Neuronal stem cell (in vitro differentiated cells): ENCODE data around the gene HLA-C.
"Not testable (repeated sequence)": the region's sequence is repeated elsewhere in the genome, so short reads cannot be mapped to it uniquely, and the experiment has no call there.

ENCODE experiments used
- DNase-seq: peaks from one replicate; pipeline ENCODE4 v3.0.0-alpha.2; 2013; ENCODE audit warnings: low spot score
- H2AFZ ChIP-seq: one replicate; pipeline ENCODE4 v1.6.1; 2013; ENCODE audit warnings: mild to moderate bottlenecking, low read length, inconsistent platforms
- H2AK5ac ChIP-seq: 2 replicates; pipeline ENCODE4 v1.6.1; 2013; ENCODE audit warnings: low read depth, mild to moderate bottlenecking, inconsistent platforms, low read length, moderate library complexity, mixed read lengths
- H2BK120ac ChIP-seq: 2 replicates; pipeline ENCODE4 v1.6.1; 2013; ENCODE audit warnings: low read depth, mild to moderate bottlenecking, inconsistent platforms, low read length, moderate library complexity, mixed read lengths
- H2BK12ac ChIP-seq: one replicate; pipeline ENCODE4 v1.6.1; 2013; ENCODE audit warnings: low read length, inconsistent platforms
- H2BK15ac ChIP-seq: 2 replicates; pipeline ENCODE4 v1.6.1; 2013; ENCODE audit warnings: mild to moderate bottlenecking, low read length, inconsistent platforms, mixed read lengths
- H2BK5ac ChIP-seq: one replicate; pipeline ENCODE4 v1.6.1; 2013; ENCODE audit warnings: inconsistent platforms, mild to moderate bottlenecking, low read length, moderate library complexity
- H3K14ac ChIP-seq: one replicate; pipeline ENCODE4 v1.6.1; 2013; ENCODE audit warnings: low read length, inconsistent platforms
- H3K18ac ChIP-seq: 2 replicates; pipeline ENCODE4 v1.6.1; 2013; ENCODE audit warnings: low read length, inconsistent platforms
- H3K23ac ChIP-seq: 2 replicates; pipeline ENCODE4 v1.6.1; 2013; ENCODE audit warnings: low read depth, mild to moderate bottlenecking, mixed read lengths, low read length, inconsistent platforms; ENCODE audit not compliant: poor library complexity
- H3K27ac ChIP-seq: replicated peaks from 3 replicates; pipeline ENCODE4 v1.5.1; 2013; ENCODE audit warnings: low read length, inconsistent platforms
- H3K27me3 ChIP-seq, 3 experiments: 2 replicates each; pipeline ENCODE4 v1.6.1; 2013; ENCODE audit warnings: low read length in 3 of 3, mild to moderate bottlenecking in 2 of 3, inconsistent platforms in 1 of 3, low read depth in 1 of 3, mixed read lengths in 1 of 3, moderate library complexity in 1 of 3; ENCODE audit not compliant: control insufficient read depth in 3 of 3, insufficient read depth in 3 of 3
- H3K36me3 ChIP-seq, 2 donors: replicated peaks in 1 of 2; 2 replicates each; pipeline ENCODE4 v1.6.1; 2013; ENCODE audit warnings: low read length in 2 of 2; ENCODE audit not compliant: control insufficient read depth in 2 of 2, insufficient read depth in 2 of 2
- H3K4ac ChIP-seq: 2 replicates; pipeline ENCODE4 v1.6.1; 2013; ENCODE audit warnings: inconsistent platforms, mild to moderate bottlenecking, low read length, moderate library complexity
- H3K4me1 ChIP-seq, 2 donors: 1 replicate in 1 of 2; 2 replicates in 1 of 2; pipeline ENCODE4 v1.6.1; 2013; ENCODE audit warnings: low read length in 2 of 2, low read depth in 1 of 2; ENCODE audit not compliant: control insufficient read depth in 2 of 2, insufficient read depth in 1 of 2
- H3K4me2 ChIP-seq: one replicate; pipeline ENCODE4 v1.6.1; 2013; ENCODE audit warnings: mild to moderate bottlenecking, low read length, inconsistent platforms; ENCODE audit not compliant: insufficient read depth, poor library complexity, severe bottlenecking
- H3K4me3 ChIP-seq, 2 donors: 2 replicates each; pipeline ENCODE4 v1.5.1; 2013; ENCODE audit warnings: low read length in 2 of 2, mild to moderate bottlenecking in 2 of 2, inconsistent platforms in 1 of 2, moderate library complexity in 1 of 2
- H3K79me1 ChIP-seq: one replicate; pipeline ENCODE4 v1.6.1; 2013; ENCODE audit warnings: low read depth, mild to moderate bottlenecking, inconsistent platforms, low read length, moderate library complexity
- H3K9ac ChIP-seq: one replicate; pipeline ENCODE4 v1.6.1; 2013; ENCODE audit warnings: mild to moderate bottlenecking, low read depth, low read length, inconsistent platforms; ENCODE audit not compliant: poor library complexity
- H3K9me3 ChIP-seq, 2 donors: replicated peaks in 1 of 2; 2 replicates each; pipeline versions ENCODE3 to v1.6.1; 2013; ENCODE audit warnings: low read length in 2 of 2, mild to moderate bottlenecking in 2 of 2, inconsistent platforms in 1 of 2, low read depth in 1 of 2, mixed read lengths in 1 of 2, moderate library complexity in 1 of 2; ENCODE audit not compliant: control insufficient read depth in 2 of 2, insufficient read depth in 1 of 2
- H4K8ac ChIP-seq: one replicate; pipeline ENCODE4 v1.6.1; 2013; ENCODE audit warnings: low read depth, mild to moderate bottlenecking, inconsistent platforms, low read length, moderate library complexity
- H4K91ac ChIP-seq: one replicate; pipeline ENCODE4 v1.6.1; 2013; ENCODE audit warnings: low read length, low read depth, mild to moderate bottlenecking, inconsistent platforms; ENCODE audit not compliant: poor library complexity
- WGBS, 2 donors: extraction: QIAGEN DNeasy Blood & Tissue Kit; methylation state at CpG; one replicate each; pipeline ENCODE4 v1.1.7; 2013; ENCODE audit warnings: missing lambda C conversion rate in 2 of 2, mixed read lengths in 1 of 2; ENCODE audit not compliant: insufficient read length in 2 of 2, insufficient replicate concordance in 1 of 2; ENCODE audit errors: extremely low coverage in 2 of 2; 5-methylcytosine and 5-hydroxymethylcytosine counted together

Gene HLA-C

DNA sequence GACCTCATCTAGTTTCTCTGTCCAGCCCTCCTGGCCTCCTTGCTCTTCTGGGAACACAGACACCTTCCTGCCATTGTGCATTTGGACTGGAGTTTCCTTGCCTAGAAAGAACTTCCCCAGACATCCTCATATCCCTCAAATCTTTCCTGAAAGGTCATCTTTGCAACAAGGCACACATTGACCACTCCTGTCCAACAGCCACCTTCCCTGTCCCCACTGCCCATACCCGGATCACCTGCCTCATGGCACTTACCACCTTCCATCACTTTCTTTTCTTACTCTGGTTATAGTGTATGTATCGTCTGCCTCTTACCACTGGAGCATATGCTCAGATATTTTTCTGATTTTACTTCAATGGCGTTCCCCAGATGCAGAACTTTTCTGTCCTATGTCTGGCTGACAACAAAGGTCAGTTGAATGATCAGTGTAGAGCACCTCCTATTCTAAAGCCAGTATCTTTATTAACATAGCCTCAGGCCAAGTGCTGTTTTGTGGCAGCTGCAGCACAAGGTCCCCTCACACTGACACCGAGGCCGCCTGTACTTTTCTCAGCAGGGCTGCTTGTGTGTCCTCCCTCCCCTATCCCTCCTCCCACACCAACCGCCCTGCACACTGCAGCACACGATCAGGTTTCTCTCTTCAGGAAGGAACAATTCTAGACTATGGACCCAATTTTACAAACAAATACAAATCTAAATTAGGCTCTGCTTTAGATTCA is 4.1 kb downstream of the HLA-C start:
- Histone ChIP-seq H3K79me1 (peaks cover 4% of the 10 kb centered on the region), H2BK120ac (no peak overlapping the region), H3K9ac (no peak overlapping the region), H2BK12ac (no peak overlapping the region), H4K91ac (no peak overlapping the region), H3K9me3 (no peaks in the 10 kb centered on the region), H3K4me2 (no peak overlapping the region), H4K8ac (no peak overlapping the region), H2AFZ (no peak overlapping the region), H2AK5ac (no peak overlapping the region), H3K4ac (no peak overlapping the region), H3K36me3 (no peaks in the 10 kb centered on the region), H3K14ac (no peak overlapping the region), H3K18ac (no peak overlapping the region), H3K27ac (no peak overlapping the region), H2BK5ac (no peak overlapping the region), H3K23ac (no peak overlapping the region), H3K4me3 (no peak overlapping the region), H2BK15ac (no peak overlapping the region), H3K27me3 (peaks cover 0 to 12% (median 8%) of the 10 kb centered on the region in 3 experiments), H3K4me1 (peaks cover 0 to 4% of the 10 kb centered on the region in 2 donors)
- no CpG with 5 or more reads among the region's 7 CpGs for WGBS, 2 donors
- no peak for DNase-seq

DNA sequence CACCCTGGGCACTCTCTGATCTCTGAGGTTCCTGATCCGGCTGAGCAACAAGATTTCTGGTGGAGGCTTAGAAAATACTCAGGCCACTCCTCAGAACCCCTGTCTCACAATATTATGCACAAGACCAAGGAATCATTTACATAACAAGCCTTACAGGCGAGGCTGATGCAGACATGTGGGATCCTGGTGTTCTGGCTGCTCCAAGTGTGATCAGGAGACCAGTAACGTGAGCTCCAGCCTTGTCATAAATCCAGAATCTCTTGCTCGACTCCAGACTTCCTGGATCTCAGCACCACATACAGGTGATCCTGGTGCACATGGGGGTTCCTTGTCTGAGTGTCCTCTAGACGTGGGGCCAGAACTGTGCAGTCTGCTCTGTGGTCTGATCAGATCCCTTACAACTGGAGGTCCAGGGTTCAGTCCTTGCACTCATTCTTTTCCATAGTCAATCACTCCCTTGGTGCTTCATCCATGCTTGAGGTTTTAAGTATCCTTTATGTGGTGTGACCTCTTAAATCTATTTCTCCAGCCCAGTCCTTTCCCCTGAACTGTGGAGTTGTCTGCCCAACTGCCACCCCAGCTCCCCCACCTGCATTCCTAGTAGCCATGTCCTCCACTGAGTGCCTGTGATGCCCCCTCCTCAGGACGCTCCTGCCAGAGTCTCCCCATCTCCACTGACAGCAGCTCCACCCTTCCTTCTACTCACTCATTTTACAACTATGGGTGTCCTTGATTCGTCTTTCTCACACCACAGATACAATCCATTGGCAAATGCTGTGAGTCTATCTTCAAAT is 5.1 kb downstream of the HLA-C start:
- no peak overlapping the region for H3K4me2 ChIP-seq
- no peaks in the 10 kb centered on the region for H3K9me3 ChIP-seq
- no peak overlapping the region for H2BK5ac ChIP-seq
- no peak overlapping the region for H2BK15ac ChIP-seq
- no peak overlapping the region for H3K4me3 ChIP-seq
- no peak overlapping the region for H2BK120ac ChIP-seq
- no peak overlapping the region for H3K4ac ChIP-seq
- no peaks in the 10 kb centered on the region for H3K36me3 ChIP-seq
- H3K18ac ChIP-seq, result no peak overlapping the region
- H3K27me3 ChIP-seq, result peaks cover 0 to 2% (median 0%) of the 10 kb centered on the region in 3 experiments
- no peak overlapping the region for H3K14ac ChIP-seq
- DNase-seq, result no peak
- no peak overlapping the region for H3K23ac ChIP-seq
- WGBS, 2 donors, result no CpG with 5 or more reads among the region's 7 CpGs
- no peak overlapping the region for H4K91ac ChIP-seq
- no peak overlapping the region for H2AK5ac ChIP-seq
- no peak overlapping the region for H3K27ac ChIP-seq
- peaks cover 0 to 2% of the 10 kb centered on the region in 2 donors for H3K4me1 ChIP-seq
- peaks cover 4% of the 10 kb centered on the region for H3K79me1 ChIP-seq
- no peak overlapping the region for H4K8ac ChIP-seq
- no peak overlapping the region for H3K9ac ChIP-seq
- no peak overlapping the region for H2BK12ac ChIP-seq
- no peak overlapping the region for H2AFZ ChIP-seq

GRCh38 chr6:31265926-31266325 is 6.0 kb downstream of the HLA-C start:
- Histone ChIP-seq H2AFZ (no peak overlapping the region), H3K9ac (no peak overlapping the region), H4K91ac (no peak overlapping the region), H3K79me1 (no peaks in the 10 kb centered on the region), H4K8ac (no peak overlapping the region), H3K18ac (no peak overlapping the region), H3K27ac (no peak overlapping the region), H3K4me1 (peaks cover 0 to 2% of the 10 kb centered on the region in 2 donors), H3K36me3 (no peaks in the 10 kb centered on the region), H2BK15ac (no peak overlapping the region), H3K27me3 (peaks cover 0 to 2% (median 0%) of the 10 kb centered on the region in 3 experiments), H3K4ac (no peak overlapping the region), H3K9me3 (no peaks in the 10 kb centered on the region), H3K23ac (no peak overlapping the region), H2BK12ac (no peak overlapping the region), H3K4me3 (no peak overlapping the region), H3K14ac (no peak overlapping the region), H2AK5ac (no peak overlapping the region), H2BK120ac (no peak overlapping the region), H3K4me2 (no peak overlapping the region), H2BK5ac (no peak overlapping the region)
- no peak for DNase-seq
- WGBS, 2 donors, result no CpG with 5 or more reads among the region's 2 CpGs

DNA sequence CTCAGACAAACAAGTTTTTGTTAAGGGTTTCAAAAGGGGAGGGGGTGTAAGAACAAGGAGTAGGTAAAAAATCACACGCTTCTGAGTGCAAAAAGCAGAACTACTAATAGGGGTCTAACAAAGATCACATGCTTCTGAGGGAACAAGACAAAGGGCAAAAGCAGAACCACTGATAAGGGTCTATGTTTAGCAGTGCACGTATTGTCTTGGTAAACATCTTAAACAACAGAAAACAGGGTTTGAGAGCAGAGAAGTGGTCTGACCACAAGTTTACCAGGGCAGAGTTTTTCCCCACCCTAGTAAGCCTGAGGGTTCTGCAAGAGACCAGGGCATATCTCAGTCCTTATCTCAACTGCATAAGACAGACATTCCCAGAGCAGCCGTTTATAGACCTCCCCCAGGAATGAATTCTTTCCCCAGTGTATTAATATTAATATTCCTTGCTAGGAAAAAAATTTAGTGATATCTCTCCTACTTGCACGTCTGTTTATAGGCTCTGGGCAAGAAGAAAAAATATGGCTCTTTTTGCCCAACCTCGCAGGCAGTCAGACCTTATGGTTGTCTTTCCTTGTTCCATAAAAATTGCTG is 8.5 kb downstream of the HLA-C start:
- not testable (repeated sequence) for H3K4me3 ChIP-seq, H4K91ac ChIP-seq, H2AFZ ChIP-seq, H2BK15ac ChIP-seq, H3K23ac ChIP-seq, H2AK5ac ChIP-seq, H2BK120ac ChIP-seq, H3K9me3 ChIP-seq, H2BK5ac ChIP-seq, H3K4ac ChIP-seq, H3K36me3 ChIP-seq, H4K8ac ChIP-seq, H3K14ac ChIP-seq, H2BK12ac ChIP-seq, H3K27ac ChIP-seq, H3K4me1 ChIP-seq, H3K79me1 ChIP-seq, H3K27me3 ChIP-seq, H3K18ac ChIP-seq, H3K9ac ChIP-seq, H3K4me2 ChIP-seq, DNase-seq
- no CpG with 5 or more reads among the region's 5 CpGs for WGBS, 2 donors
